ENCODE results near the gene MT3. TPM values are rescaled to one million over a fixed set of nuclear protein-coding genes. Genes with fewer than 3 reads are reported as not detected.

The MT3 gene
- total and polyA plus RNA-seq, 2 of the 8 experiments (the other 6 are each of a cell fraction or from before 2014, with no cell fraction given) = 0.17 TPM; not detected in 1

GRCh38 chr16:56637814-56638750, 48.8 kb downstream of the MT3 start, which contains the start of gene MT1A (continued):
- TF ChIP-seq CHD7 (IDR thresholded peaks at IDR 0.05; ENCODE audit: insufficient replicate concordance, low read length) (no peak), MAFK (IDR thresholded peaks at IDR 0.05; ENCODE audit: low read depth, low read length) (no peak), KDM5A (IDR thresholded peaks at IDR 0.05; ENCODE audit: low read length) (no peak), E2F6 (IDR thresholded peaks at IDR 0.05) (peak; percentile 55), ASH2L (IDR thresholded peaks at IDR 0.05; ENCODE audit: low read length) (no peak), SP2 (IDR thresholded peaks at IDR 0.05; ENCODE audit: low read length) (no peak), TBP (IDR thresholded peaks at IDR 0.05; ENCODE audit: low read depth, low read length) (no peak), POLR2AphosphoS5 (IDR thresholded peaks at IDR 0.05; ENCODE audit: low read depth, low read length) (no peak), YY1 (IDR thresholded peaks at IDR 0.05; ENCODE audit: low read depth, low read length) (no peak), EZH2 (IDR thresholded peaks at IDR 0.05; ENCODE audit: low read depth, low read length, severe bottlenecking) (peak; percentile 100)

Data from H1 (cell line).